CD4-positive, alpha-beta T cell treated with Interleukin-2 at 100 ng/mL for 4 hours (primary cell): ENCODE results near the gene KIF26B.

ENCODE experiments used
- DNase-seq: peaks from one replicate; pipeline ENCODE4 v3.0.0-alpha.2; 2020; ENCODE audit warnings: low spot score

KIF26B gene

DNA sequence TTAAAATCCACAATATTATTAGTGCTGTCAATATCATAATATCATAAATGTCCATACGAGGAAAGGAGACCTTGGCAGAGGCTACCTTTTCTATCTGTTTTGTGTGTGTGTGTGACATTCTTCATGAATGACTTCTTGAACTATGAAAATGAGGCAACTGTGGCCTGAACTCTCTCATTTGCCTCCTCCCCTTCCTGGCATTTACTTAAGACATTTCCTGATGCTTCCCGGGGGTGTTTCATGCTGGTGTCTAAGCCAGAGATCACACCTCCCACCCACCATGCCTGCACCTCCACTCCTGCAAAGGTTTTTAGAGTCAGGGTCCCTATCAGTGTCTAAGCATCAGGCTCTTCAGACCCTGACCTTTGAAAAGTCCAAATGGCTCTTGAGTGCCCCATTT is 420.9 kb downstream of the KIF26B start:
- DNase-seq, result no peak

DNA sequence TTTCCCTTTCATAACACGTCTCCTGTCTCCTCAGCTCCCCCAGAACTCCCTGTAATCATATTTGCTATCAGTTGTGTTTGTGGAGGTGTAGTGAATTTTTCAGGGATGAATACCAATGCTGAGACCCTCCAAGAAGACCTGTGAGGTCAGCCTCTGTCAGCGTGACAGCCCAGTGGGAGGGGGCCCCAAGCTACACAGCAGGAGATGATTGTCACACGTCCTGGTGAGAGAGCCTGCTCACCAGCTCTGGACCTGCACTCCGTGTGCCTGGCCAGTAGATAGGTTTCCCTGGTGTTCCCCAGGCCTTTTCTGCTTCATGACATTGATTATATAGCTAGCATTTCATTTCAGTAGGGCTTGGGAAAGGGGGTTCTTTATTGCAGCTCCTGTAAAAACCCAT is 421.5 kb downstream of the KIF26B start:
- no peak for DNase-seq

DNA sequence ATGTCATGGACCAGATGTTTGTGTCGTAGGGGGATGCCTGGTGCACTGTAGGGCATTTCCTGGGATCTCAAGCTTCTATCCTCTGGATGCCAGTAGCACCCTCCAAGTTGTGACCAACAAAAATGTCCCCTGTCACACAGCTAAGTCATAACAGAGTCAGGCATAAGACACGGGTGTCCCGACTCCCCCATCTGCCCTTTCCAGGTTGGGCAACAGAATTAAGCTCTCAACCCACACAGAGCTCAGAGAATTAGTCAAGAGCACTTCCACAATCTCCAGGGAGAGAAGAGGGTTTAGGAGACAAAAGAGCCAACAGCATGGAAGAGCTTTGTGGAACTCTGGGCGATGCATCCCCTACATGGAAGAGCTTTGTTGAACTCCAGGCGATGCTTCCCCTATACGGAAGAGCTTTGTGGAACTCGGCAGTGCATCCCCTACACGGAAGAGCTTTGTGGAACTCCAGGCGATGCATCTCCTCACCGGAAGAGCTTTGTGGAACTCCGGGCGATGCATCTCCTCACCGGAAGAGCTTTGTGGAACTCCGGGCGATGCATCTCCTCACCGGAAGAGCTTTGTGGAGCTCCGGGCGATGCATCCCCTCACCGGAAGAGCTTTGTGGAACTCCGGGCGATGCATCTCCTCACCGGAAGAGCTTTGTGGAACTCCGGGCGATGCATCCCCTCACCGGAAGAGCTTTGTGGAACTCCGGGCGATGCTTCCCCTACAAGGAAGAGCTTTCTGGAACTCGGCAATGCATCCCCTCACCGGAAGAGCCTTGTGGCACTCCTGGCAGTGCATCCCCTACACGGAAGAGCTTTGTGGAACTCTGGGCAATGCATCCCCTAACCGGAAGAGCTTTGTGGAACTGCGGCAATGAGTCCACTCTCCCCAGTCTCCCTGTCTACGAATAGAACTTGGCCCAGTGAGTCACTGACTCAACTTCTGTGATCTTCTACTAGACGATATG is 422.7 kb downstream of the KIF26B start:
- no peak for DNase-seq

DNA sequence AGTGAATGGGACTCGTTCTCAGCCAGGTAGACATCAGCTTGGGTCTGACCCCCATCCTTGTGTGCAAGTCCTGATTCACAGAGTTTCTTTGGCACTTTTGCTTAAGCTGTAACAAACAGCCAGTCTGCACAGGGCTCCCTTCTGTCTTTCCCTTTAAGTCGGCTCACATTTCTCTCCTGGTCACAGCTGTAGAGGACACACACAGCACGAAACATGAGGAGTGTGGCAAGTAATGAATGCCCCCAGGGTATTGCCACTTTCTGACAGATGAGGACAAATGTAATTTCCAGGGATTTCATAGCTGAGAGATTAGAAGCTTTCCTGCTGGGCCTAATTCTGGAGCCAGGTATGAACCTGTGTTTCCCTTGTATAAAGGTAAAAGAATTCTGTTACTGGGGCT is 423.5 kb downstream of the KIF26B start:
- DNase-seq, result no peak

DNA sequence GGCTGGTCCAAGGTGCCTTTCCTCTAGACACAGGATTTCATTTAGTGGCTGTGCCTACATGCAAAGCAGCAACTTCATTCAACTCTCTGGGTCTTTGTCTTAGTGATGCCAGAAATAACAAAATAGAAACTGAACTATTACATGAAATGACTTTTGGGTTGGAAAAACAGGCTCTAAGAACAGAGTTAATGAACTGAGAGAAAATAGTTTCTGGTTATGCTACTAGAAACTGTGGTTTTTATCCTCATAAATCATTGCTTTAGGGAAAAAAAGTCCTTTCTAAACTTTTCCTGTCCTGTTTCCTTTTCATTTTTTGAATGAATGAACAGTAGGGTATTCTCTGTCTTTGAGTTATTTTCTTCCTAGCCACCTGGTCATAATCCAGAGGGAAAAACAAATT is 424.0 kb downstream of the KIF26B start:
- no peak for DNase-seq

DNA sequence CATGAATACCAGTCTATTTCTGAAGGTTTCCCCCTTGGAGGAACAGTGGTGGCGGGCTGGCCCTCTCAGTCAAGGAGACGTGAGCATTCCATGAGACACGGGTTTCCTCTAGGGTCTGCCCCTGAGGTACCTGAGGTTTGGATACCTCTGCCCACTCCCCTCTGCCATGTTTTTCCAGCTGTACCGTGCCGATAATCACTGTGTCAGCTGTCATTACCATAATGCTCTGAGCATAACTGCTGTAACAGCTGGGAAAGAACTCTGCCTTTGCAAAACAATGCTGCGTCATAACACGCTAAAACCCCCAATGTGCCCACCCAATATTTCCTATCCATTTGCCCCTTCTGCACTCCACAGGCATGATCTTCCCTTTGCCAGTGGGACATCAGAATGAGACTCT is 425.1 kb downstream of the KIF26B start:
- DNase-seq, result no peak

DNA sequence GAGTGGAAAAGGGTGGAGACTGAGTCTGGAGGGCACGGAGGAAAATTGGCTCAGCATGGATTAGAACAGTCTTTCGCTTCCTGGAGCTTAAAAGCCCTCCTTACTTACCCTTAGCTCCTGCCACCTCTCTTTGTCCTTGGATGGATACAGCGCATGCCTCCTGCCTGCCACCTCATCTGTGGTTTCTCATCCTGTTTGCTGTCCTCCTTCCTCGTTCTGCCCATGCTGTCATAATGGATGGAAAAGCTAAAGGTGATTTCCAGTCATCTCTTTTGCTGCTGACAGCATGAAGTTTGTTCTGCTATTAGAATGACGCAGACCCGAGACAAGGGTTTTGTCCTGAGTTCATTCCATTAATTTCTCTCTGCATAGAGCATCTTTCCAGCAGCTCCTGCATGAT is 425.9 kb downstream of the KIF26B start:
- DNase-seq, result no peak

DNA sequence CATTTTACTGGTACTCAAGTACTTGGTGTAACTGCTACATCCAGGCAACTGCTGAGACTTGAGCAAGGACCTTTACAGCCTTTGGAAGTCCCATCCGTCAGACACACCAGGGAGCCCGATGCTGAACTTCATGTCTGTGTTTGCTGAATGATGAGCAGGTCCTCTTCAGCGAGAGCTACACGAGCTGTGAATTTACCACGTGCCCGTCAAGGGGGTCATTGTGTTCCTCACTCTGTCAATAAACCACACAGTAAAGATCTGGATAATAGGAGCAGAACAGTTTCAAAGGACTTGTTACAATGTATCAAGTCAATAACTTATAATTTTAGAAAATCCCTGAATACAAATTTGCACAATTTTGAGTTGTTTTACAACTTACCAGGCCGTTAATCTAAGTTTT is 427.2 kb downstream of the KIF26B start:
- no peak for DNase-seq

DNA sequence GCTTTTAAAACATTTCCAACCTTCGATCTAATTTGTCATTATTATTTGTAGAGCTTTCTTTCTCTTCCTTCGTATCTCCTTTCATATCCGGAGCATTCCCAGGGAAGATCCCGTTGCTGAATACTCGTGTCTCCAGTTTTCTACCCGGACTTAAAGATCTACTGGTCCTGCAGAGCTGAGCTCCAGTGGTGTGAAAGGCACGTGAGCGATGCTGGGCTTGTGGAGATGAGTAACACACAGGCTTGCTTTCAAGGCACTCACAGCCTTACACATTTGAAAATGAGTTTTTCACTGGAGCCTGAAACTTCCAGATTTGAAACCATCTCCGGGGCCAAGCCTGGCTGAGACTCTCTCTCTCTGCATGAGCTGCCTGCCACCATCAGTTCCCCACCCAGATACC is 428.3 kb downstream of the KIF26B start:
- no peak for DNase-seq

DNA sequence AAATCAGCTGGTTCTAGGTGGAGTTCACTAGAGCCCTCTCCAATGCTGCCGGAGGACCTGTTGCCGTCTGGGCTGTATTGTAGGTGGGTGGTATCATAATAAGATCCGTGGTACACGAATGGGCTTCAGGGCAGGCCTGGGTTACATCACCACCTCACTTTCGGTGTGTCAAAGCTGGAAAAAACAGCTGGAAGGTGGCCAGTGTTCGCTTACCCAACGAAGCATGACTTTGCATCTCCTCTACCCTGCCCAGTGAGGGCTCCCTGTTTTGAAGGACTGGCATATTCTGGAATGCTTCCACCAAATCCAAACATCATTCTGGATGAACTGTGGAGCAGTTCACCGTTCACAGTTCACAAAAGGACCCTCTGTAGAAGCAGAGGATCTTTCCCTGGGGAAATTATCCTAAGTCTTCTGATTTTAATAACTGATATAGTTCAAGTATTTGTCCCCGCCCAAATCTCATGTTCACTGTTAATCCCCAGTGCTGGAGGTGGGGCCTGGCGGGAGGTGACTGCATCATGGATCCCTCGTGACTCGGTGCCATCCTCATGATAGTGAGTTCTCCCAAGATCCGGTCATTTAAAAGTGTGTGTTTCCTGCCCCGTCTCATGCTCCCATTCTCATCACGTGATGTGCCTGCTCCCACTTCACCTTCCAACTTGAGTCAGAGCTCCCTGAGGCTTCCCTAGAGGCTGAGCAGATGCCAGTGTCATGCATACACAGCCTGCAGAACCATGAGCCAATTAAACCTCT is 429.0 kb downstream of the KIF26B start:
- DNase-seq, result no peak

DNA sequence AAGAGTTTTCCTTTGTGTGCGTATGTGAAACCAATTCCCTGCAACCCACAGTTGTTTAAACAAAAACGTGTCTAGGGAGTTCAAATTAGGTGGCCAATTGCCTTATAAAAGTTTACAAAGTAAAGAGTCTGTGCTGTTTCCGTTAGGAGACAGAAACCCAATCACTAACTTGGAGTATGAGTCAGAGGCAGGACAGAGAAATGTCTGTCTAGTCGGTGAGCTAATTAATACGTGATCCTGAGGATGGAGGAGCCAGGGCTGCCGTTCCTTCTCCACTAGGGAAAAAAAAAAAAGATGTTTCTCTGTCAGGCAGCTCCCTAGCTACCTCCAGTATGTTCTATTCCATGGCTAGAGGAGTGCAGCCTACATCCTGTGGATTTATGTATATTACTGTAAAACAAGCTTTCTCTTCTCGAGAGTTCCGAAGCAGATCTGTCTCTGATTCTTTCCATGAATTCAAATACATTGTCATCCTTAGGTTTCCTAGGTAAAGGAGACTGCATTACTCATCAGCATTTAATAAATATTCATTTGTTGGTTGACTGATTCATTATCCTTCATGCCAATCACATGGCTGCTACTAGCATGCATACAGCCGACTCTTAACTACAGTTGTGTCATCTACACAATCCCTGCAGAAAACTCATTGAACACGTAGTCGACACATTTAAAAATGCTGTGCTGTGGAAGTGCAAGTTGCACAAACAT is 430.6 kb downstream of the KIF26B start:
- no peak for DNase-seq

DNA sequence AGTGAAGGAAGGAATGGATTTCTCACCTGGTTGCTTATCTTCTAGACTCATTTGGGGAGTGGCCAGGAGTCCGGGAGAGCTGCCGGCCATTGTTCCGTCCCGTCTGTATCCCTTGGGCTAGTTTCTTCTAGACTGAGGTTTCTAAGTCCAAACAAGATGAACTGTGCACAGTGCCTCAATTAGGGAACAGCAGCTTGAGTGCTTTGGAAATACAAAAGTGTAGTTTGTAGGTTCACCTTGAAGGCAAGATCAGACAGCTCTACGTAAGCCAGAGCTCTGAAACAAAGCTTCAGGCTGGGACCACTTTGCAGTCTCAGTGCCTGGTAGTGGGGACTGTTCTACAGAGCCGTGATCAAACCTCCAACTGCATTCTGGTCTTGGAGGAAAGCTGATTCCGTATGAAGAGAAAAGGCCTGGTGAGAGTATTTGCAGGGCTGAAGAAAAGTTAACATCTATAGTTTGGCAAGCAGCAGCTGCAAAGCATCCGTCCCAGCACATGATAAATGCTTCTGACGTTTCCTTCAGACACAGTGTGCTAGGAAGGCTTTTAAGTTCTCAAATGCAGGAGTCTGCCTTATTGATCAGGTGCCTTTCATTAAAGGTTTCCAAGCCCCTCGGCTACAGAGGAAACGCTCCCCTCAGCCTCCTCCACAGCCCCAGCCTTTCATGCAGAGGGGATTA is 432.8 kb downstream of the KIF26B start:
- no peak for DNase-seq

DNA sequence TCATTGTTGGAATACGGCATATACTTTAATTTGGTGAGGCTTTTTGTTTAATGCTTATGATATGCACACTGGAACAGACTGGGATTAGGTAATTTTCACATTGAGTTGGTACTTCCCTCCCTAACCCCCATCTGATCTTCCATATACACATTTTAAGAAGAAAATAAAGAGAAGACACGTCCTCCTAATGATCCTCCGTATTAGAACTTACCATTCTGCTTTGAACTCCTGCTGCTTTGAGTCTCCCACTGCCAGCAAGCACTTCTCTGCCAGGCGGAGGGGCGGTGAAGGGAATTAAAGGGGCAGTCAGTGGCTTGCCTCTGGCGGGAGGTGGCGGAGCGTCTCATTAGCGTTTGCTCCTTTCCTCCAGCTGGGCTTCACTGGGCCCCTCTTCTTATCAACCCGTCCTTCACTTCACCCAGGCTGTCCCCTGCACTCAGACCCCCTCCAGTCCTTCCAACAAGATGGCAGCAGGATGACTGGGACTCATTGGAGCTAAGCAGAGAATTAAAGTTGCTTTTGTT is 433.4 kb downstream of the KIF26B start:
- DNase-seq, result no peak

DNA sequence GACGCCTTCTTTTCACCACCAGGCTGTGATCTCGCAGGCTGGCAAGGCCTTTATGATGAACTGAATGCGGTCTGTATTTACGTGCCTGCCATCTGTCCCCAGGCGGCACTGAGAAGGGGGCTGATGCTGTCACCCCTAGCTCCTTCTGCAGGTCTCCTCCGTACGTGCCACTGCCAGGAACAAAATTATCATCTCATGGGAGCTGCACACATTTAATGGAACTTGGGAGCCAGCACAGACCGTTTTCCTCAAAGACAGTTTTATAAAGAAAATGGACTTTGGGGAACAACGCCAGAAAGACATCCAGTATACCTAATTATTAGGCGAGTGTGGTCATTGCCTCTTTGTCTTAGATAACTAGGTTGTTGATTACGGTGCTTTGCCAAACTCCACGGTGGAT is 434.5 kb downstream of the KIF26B start:
- no peak for DNase-seq

DNA sequence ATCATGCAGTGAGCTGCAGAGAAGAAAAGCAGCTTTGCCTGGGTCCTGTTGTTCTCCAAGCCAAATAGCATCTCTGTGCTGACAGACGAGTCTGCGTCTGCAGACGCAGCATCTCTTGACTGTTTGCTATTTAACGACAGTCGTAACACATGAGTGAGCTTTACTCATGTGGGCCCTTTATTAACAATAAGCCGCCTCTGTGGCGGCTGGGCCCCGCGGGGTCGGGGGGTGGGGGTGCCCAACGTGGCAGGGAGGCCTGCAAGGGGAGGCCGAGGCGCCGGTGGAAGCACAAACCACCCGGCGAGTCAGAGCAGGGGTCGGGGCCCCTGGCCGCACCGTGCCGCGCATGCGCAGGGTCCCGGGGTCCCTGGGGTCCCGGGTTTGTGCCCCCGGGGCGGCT is 435.1 kb downstream of the KIF26B start:
- DNase-seq, result no peak

DNA sequence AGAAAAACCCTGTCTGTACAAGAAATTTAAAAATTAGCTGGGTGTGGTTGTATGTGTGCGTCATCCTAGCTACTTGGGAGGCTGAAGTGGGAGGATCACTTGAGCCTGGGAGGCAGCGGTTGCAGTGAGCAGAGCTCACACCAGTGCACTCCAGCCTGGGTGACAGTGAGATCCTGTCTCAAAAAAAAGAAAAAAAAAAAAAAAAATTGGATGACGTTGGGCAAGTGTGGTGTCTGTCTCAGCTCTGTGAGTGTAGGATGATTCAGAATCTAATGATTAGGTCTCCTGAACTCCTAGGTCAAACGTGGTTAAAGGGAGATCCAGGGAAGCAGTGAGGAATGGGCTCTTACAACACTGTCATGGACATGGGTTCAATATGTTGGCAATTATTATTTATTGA is 435.9 kb downstream of the KIF26B start:
- DNase-seq, result no peak

DNA sequence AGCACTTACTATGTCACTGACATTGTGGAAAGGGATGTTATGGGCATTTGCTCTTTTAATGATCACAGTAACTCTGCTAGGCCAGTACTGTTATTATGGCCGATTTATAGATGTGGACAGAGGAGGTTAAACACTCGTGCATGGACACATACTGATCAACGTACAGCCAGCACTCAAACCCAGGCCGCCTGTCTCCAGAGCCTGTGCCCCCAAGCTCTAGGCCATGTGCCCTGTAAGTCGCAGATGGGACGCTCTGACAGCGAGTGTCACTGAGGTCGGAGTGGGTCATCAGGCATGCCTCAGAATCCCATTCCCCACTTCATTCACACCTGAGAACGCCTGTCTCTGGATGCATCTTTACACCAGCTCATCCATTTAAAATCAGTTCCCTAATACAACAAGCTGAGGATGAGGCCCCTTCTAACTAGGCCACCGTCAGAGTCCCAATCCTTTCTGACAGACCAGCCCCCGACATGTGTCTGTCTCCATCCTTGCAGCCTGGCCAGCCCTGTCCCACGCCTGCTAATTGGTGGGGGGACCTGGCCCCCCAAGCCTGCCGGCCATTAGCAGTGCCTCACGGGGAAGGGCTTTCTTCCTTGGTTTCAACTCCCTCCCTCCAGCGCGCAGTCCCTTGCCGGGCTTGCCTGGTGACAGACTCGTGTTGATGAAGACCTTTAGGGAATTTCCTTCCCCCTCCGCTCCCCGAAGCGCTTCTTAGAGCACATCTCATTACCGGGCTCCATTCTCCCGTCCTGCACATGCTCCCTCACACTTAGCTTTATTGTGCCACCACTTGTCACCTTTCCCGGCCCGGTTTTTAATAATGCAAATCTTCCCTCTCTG is 436.8 kb downstream of the KIF26B start:
- no peak for DNase-seq

DNA sequence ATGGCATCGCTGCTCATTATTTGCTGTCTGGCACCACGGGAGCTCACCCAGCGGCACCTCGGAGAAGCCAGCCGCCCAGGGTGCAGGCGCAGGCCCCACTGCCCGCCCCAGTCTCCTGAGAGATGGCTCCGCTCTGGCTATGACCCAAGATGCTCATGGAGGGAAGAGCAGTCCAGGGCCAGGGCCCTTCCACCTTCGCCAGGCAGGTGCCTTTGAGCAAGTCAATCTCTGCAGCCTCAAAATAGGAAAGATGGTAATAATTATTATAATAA is 437.3 kb downstream of the KIF26B start:
- DNase-seq, result no peak

DNA sequence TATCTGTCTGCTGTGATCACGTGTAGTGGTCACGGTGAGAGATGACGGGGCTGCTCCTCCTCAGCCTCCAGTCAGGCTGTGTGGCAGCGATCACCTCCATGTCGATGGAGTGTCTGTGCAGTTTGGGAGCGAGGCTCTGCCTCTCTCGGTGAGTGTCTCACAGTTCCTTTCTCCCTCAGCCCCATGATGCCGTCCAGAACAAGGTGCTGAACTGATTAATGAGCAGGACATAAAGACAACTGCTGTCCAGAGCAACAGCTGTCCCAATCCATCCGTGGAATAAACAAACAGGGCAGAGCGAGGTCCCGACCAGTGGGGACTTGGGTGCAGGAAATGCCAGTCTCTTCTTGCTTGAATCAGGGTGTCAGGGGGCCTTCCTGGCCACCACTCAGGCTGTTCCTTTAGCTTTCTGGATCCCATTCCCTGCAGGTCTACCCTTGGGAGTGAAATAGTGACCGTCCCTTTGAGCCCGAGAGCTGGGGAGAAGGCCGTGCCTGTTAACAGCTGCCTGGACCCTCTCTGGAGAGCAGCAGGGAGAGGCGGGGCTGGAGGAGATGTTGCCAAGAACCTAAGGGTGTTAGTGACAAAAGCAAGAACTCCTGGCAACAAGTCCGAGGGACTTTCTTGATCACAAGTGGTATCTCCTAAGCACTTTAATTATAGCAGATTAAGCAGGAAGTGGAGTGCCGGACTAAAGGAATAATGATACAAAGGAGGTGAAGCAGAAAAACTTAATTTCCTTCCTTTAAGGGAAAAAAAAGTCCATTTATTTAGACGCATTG is 443.9 kb downstream of the KIF26B start:
- DNase-seq, result no peak

DNA sequence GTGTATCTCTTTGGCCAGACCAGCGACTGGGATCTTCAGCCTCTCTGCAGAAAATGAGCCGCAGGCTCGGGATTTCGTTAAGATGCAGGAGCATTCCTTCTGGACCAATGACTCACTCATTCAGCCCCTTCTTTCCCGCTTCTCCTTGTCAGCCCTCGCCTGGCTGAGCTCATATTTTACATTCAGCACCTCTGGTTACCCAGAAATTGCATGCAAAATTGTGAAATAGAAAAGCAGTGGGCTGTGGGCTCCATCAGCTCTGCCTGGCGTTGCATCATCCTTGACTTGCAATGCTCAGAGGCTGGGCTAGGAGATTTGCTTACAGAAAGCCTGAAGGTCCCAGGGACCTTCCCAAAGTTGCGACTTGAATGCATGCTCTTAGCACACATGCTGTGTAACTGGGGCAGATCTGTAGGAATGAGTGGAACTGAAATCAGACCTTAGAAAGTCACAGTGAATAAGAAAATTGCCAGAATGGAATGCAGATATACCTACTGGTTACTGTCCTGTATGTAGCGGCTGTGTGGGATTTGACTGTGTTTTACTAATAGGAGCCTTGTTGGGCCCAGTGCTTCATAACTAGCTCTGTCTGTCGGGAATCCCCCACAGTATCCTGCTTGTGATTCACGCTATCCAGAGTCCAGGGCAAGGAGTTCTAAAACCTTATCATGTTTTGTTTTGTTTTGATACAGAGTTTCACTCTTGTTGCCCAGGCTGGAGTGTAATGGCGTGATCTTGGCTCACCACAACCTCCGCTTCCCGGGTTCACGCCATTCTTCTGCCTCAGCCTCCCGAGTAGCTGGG is 444.8 kb downstream of the KIF26B start:
- DNase-seq, result no peak
